GM21737 (cell line): Measurements from ENCODE around the gene OR51E1.

ENCODE experiments used
- ATAC-seq: cut with Tn5 transposase; IDR thresholded peaks from one replicate; pipeline ENCODE4 v1.9.1; 2021; ENCODE audit warnings: mild to moderate bottlenecking, moderate library complexity; ENCODE audit not compliant: unreplicated experiment

Gene OR51E1

GRCh38 chr11:4647766-4648165 lies 4.0 kb downstream of the OR51E1 start:
- ATAC-seq: no peak

- ATAC-seq: no peak
These were observed 11.0 kb downstream of the OR51E1 start for GRCh38 chr11:4654635-4655369.

- no peak for ATAC-seq
These were observed 15.1 kb downstream of the OR51E1 start for GRCh38 chr11:4658629-4659445.

GRCh38 chr11:4662876-4663275 lies 19.1 kb downstream of the OR51E1 start:
- ATAC-seq: no peak

- no peak for ATAC-seq
These were observed 20.4 kb downstream of the OR51E1 start for GRCh38 chr11:4664183-4664582.

GRCh38 chr11:4664786-4665185 lies 21.0 kb downstream of the OR51E1 start:
- no peak for ATAC-seq

- no peak for ATAC-seq
These were observed 21.6 kb downstream of the OR51E1 start for GRCh38 chr11:4665424-4665823.

DNA sequence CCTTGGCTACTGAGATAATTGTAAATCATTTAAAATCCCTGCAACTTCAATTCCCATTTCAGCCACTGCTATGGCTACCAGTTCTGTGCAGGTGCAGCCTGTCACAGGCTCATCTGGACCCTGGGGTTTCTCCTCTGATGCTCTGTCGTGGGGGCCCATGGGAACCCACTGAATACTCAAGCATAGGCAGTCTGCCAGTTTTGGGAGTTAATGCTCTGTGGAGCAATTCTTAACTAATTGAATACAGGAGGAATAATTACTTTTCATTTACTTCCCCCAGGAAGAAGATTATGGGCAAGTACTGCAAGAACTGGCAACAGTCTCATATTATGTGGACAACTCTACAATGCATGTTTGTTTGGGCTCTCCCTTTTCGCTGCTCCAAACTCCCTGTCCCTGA lies 28.0 kb downstream of the OR51E1 start:
- ATAC-seq: no peak

DNA sequence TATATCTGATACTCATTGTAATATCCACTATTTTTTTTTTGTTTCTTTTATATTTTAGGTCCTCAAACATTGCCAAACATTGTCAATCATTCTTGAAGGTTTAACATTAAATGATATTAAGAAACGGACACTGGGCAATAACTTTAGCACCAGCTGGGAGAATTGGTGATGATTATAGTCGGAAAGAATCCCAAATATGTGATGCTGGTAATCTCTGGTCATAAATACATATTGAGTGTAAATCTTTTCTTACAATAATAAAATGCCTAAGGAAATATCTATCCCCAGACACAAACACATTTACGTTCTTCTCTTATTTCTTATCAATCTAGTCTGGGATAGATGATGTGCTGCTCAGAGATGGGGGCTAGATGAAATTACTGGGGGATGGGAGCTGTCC lies 28.7 kb downstream of the OR51E1 start:
- no peak for ATAC-seq

DNA sequence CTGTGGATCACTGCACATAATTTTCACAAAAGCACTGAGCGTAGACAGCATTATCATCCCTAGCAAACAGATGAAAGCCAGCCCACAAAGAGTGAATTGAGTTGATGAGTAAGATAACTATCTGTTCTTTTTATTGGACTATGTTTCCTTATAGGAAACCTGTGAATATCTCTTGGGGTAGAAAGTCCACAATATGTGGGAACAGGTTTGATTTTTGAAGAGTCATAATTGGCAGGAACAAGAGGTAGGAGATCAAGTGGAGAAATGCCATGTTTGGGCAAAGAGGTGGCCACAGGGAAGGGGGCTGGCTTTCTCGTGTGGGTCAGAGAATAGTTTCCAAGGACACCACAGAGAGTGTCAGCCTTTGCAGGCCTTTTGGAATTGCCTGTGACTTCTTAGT lies 30.0 kb downstream of the OR51E1 start:
- ATAC-seq: no peak

DNA sequence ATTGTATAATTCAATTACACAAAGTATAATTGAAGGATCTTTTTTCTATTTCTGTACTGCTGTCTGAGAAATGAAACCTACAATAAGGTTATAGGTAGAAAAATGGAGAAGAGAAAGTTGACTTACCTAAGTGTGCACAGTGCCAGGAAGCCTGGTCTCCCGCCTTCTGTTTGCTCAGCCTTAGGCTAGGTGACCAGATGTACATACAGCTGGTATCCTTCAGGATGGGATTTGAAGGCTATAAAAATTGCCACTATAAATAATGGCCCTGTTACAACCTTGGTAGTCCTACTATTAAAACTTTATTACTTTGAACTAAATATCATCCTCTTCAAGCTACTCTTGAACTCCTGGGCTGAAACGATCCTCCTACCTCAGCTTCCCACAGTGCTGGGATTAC lies 34.2 kb downstream of the OR51E1 start:
- ATAC-seq: no peak

DNA sequence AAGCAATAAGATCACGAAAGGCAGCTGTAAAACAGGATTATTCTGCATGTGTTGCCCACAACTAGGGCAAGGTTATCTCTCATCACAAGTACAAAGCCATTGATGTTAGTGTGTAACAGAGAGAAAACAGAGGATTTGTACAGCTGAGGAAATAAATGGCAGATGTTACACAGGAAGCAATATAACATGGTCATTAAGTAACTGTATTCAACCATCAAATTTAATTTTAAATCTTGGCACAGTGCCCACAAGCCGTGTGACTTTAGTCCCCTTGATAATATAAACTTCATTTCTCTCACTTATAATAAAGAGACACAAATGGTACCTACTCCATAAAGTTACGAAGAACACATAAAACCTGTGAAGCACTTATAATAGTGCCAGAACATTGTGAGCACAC lies 36.6 kb downstream of the OR51E1 start:
- ATAC-seq: no peak

DNA sequence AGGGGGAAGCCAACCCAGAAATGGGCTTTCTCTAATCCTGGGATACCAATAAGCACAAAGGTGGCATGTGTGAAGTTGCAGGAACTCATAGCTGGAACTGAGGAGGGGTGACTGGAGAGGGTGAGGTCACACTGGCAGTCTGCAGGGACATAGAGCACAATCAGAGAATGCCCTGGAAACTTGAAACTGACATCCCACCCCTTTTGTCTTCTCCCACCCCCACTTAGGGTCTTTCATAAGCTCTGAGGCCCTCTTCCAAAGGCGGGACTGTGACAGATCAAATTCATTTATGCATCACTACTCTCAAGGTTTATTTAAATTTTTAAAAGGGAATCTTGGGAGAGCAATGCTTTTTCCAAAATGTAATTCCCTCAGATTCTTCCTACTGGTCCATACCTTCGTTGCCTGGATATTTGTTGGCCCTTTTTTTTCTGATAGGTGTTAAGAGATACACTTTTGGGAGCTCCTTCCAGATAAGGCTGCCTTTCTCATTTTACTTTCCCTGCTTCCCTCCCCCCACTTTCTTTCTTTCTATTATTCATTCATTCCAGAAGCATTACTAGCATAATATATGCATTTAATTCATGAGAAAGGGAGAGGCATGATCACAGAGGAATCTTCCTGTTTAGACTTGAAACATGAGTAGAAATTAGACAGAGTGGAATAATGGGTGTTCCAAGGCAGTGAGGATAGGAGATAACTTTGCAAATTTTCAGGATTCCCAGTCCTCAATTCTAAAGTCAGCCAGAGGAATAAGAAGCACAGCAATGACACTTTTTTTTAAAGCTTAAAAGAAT lies 39.0 kb downstream of the OR51E1 start:
- no peak for ATAC-seq

DNA sequence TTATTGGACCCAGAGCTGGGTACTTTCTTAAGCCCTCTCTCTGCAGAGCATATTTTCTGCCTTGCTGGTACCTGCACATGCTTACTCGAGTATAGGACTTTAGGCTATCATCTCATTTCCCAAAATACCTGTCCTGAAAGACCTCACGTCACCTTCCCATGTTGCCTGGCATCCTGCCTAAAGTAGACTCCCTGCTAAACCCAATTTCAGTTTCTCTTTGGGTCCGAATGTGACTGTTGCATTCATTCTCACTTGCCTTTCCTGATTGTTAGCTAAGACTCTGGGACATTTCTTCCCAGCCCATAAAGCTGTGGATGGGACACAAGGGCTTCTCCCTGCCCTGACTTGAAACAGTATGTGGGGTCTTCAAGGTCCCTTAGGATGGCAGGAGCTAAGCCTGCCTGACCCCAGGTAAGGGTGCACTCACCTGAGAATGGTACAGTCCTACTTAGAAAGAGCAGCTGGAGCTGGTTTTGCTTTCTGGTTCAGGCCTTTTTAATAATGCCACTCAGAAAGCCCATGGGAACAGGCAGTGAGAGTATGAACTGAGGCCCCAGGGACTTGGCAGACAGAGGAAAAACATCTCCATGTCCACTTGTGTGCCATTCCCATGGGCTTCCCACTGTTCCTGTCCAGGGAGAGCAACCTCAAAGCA lies 41.0 kb downstream of the OR51E1 start:
- ATAC-seq: no peak

DNA sequence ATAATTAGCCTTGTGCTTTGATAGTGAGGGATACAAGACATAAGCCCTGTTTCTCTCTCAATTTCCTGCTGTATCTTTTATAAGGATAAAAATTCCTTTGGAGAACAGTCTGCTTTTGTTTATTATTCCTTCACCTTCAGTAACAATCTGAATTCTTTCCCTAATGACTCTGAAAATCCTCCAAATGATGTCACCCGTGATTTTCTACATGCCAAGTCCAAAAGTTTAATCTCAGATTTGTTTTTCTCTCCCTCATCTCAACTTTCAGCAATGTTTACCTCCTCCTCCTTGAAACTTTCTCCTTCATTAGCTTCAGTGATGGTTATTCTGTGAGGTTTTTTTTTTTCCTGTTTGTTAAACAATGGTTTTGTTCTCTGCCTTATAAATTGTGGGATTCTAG lies 51.7 kb downstream of the OR51E1 start:
- no peak for ATAC-seq

- ATAC-seq: no peak
These were observed 53.8 kb downstream of the OR51E1 start, which contains the start of gene OR51E2 for GRCh38 chr11:4697585-4697984. OR51E2 (minus strand) TSS chr11:4697853; CDS start chr11:4682711, 15,142 bp downstream.

- peak; percentile 89 for ATAC-seq
These were observed 56.1 kb downstream of the OR51E1 start for GRCh38 chr11:4699697-4700435.

DNA sequence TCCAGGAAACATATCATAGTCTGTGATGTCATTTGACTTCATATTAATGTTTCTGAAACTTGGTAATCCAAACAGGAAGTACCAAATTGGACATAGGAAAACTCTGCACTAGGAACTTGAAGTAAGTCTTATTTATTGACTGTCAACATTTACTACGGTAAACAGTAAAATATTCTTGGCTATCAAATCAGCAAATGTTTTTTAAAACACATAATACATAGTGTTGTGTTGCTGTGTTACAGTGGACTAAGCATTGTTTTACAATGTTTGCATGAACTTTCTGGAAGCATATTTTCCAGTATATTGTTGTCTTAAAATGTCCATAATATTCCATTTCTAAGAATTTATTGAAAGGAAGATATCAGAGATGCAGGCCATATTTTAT lies 56.6 kb downstream of the OR51E1 start:
- ATAC-seq: no peak

- ATAC-seq: no peak
These were observed 60.4 kb downstream of the OR51E1 start, which contains the start of gene MMP26 for GRCh38 chr11:4704054-4704789. MMP26 (plus strand) TSS chr11:4704784.
